ENCODE results near the gene LYPD5. TPM values are rescaled to one million over a fixed set of nuclear protein-coding genes. Genes with fewer than 3 reads are reported as not detected.
A peak's percentile ranks its signal among the peaks of the same experiment; 100 is the strongest.
"Not testable (repeated sequence)": the region's sequence is repeated elsewhere in the genome, so short reads cannot be mapped to it uniquely, and the experiment has no call there.

Gene LYPD5
- total RNA-seq, 1 donor from 2014 or later: 0.53 TPM

GRCh38 chr19:43807651-43808050, 5.4 kb upstream of the LYPD5 start:
- no peaks in the 10 kb centered on the region for H3K27me3 ChIP-seq (ENCODE audit: control insufficient read depth, insufficient read depth, low read length)
- H3K4me3 ChIP-seq (ENCODE audit: low read depth, low read length): no peak overlapping the region
- TF ChIP-seq, protein P1, sequence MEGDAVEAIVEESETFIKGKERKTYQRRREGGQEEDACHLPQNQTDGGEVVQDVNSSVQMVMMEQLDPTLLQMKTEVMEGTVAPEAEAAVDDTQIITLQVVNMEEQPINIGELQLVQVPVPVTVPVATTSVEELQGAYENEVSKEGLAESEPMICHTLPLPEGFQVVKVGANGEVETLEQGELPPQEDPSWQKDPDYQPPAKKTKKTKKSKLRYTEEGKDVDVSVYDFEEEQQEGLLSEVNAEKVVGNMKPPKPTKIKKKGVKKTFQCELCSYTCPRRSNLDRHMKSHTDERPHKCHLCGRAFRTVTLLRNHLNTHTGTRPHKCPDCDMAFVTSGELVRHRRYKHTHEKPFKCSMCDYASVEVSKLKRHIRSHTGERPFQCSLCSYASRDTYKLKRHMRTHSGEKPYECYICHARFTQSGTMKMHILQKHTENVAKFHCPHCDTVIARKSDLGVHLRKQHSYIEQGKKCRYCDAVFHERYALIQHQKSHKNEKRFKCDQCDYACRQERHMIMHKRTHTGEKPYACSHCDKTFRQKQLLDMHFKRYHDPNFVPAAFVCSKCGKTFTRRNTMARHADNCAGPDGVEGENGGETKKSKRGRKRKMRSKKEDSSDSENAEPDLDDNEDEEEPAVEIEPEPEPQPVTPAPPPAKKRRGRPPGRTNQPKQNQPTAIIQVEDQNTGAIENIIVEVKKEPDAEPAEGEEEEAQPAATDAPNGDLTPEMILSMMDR (IDR thresholded peaks at IDR 0.05; ENCODE audit: insufficient read depth, low read length, severe bottlenecking): no peak
- FAIRE-seq (no peak), DNase-seq (ENCODE audit: low read depth) (no peak)
- no peaks in the 10 kb centered on the region for H3K36me3 ChIP-seq (ENCODE audit: control insufficient read depth, insufficient read depth, low read length)

DNA sequence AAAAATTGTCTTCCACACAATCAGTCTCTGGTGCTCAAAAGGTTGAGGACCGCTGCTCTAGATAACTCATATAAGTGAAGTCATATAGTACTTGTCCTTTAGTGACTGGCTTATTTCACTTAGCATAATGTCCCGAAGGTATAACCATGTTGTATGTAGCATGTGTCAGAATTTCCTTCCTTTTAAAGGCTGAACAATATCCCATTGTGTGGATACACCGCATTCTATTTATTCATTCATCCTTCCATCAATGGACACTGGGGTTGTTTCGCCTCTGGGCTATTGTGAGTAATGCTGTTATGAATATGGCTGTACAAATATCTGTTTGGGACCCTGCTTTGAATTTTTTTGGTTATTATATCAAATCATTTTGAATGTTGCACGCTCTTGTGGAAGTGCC, 4.6 kb upstream of the LYPD5 start:
- TF ChIP-seq, protein P1 (IDR thresholded peaks at IDR 0.05; ENCODE audit: insufficient read depth, low read length, severe bottlenecking): no peak
- no peaks in the 10 kb centered on the region for H3K36me3 ChIP-seq (ENCODE audit: control insufficient read depth, insufficient read depth, low read length)
- FAIRE-seq (no peak), DNase-seq (ENCODE audit: low read depth) (no peak)
- H3K27me3 ChIP-seq (ENCODE audit: control insufficient read depth, insufficient read depth, low read length): no peaks in the 10 kb centered on the region
- H3K4me3 ChIP-seq (ENCODE audit: low read depth, low read length): no peak overlapping the region

- H3K4me3 ChIP-seq (ENCODE audit: low read depth, low read length); H3K27me3 ChIP-seq (ENCODE audit: control insufficient read depth, insufficient read depth, low read length); FAIRE-seq; DNase-seq (ENCODE audit: low read depth); H3K36me3 ChIP-seq (ENCODE audit: control insufficient read depth, insufficient read depth, low read length): not testable (repeated sequence)
Observed at GRCh38 chr19:43806401-43806800, 4.2 kb upstream of the LYPD5 start.

DNA sequence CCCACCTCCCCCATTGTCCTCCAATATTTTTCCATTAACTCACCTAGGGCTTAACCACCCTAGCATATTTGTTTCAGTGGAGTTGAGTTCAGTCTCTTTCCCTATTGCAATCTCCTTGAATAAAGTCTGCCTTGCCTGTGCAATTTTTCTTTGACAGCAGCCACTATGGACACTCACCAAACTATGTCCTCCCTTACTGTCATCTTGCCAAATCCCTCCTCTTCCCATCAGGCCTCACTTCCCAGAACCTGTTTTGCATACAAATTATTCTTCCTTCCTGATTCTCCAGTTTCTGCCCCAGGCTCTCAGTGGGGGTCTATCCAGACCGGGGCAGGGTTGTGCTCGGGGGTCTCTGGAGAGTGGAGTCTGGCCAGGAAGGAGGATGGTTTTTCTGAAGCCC, 2.2 kb upstream of the LYPD5 start:
- FAIRE-seq: no peak
- no peaks in the 10 kb centered on the region for H3K27me3 ChIP-seq (ENCODE audit: control insufficient read depth, insufficient read depth, low read length)
- H3K4me3 ChIP-seq (ENCODE audit: low read depth, low read length): no peak overlapping the region
- no peaks in the 10 kb centered on the region for H3K36me3 ChIP-seq (ENCODE audit: control insufficient read depth, insufficient read depth, low read length)
- TF ChIP-seq, protein P1 (IDR thresholded peaks at IDR 0.05; ENCODE audit: insufficient read depth, low read length, severe bottlenecking): no peak
- no peak for DNase-seq (ENCODE audit: low read depth)

DNA sequence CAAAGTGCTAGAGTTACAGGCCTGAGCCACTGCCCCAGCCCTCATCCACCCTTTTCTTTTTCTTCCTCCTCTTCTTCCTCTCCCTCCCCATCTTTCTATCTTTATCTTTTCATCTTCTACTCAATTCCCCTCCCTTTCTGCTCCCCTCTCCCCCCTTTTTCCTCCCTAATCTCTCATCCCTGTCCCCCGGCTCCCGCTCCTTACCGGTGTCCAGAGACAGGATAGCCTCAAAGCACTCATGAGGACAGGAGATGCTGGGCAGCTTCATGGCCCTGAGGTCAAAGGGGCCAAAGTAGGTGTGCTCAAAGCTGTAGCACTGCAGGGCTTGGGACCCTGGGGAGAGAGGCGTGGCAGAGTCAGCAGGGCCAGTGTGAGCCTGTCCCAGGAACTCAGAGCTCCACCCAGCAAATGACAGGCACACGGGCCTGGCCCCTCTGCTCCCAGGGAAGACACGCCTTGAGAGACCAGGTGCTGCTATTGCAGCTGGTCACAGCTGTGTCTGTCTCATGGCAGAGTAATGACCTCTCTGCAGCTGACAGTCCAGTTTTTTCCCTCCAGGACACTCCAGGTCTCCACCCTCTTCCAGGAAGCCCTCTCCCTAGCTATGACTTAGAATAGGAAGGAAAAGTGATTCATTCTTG, 2.6 kb downstream of the LYPD5 start:
- H3K27me3 ChIP-seq (ENCODE audit: control insufficient read depth, insufficient read depth, low read length): no peaks in the 10 kb centered on the region
- H3K36me3 ChIP-seq (ENCODE audit: control insufficient read depth, insufficient read depth, low read length): no peaks in the 10 kb centered on the region
- DNase-seq (ENCODE audit: low read depth) (peak; percentile 50), FAIRE-seq (no peak)
- TF ChIP-seq, protein P1 (IDR thresholded peaks at IDR 0.05; ENCODE audit: insufficient read depth, low read length, severe bottlenecking): no peak
- no peak overlapping the region for H3K4me3 ChIP-seq (ENCODE audit: low read depth, low read length)

DNA sequence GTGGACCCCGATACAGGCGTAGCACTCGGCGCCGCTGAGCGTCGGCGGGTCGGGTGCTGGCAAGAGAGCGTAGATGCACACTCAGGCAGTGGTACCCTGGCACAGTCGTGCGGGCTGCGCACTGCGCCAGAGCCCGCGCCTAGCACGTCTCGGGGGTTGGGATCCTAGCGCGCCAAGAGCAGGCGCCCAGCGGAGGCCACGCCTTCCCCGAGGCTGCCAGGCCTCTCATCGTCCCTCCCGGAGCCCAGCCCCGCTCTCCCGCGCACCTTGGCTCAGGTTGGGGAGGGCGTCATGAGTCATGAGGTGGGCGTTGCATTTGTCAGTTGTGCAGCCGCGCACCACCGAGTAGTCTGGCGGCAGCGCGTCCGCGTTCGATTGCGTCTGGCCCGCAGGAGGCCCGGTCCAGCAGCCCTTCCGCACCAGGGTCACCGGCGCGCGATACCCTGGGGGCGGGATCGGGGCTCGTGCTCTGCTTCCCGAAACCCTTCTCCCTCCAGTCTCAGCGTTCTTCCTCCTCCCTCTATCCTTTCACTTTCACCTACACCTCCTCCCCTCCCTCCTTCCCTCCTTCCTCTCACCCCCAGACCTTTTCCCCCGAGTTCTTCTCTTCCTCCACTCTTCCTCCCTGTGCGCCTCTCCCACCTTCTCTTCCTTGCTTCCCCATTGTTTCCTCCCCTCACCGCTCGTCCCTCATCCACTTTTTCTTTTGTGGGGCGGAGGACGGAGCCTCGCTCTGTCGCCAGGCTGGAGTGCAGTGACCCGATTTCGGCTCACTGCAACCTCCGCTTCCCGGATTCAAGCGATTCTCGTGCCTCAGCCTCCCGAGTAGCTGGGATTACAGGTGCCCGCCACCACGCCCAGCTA, 3.5 kb downstream of the LYPD5 start:
- peak overlapping the region; percentile 39 for H3K4me3 ChIP-seq (ENCODE audit: low read depth, low read length)
- no peaks in the 10 kb centered on the region for H3K36me3 ChIP-seq (ENCODE audit: control insufficient read depth, insufficient read depth, low read length)
- DNase-seq (ENCODE audit: low read depth) (peak; percentile 82), FAIRE-seq (no peak)
- H3K27me3 ChIP-seq (ENCODE audit: control insufficient read depth, insufficient read depth, low read length): no peaks in the 10 kb centered on the region
- TF ChIP-seq, protein P1 (IDR thresholded peaks at IDR 0.05; ENCODE audit: insufficient read depth, low read length, severe bottlenecking): no peak
